Stimulated activated CD8-positive, alpha-beta memory T cell treated with anti-CD3 and anti-CD28 coated beads, Interleukin-7, amount 100 ng/mL, for 48 hours (primary cell): ENCODE data around the gene SLC45A3.
"Not testable (repeated sequence)": the region's sequence is repeated elsewhere in the genome, so short reads cannot be mapped to it uniquely, and the experiment has no call there.

ENCODE experiments used
- DNase-seq, 2 donors: peaks; one replicate each; pipeline ENCODE4 v3.0.0-alpha.2; 2020; ENCODE audit warnings: low read depth in 1 of 2; ENCODE audit errors: extremely low read depth in 1 of 2

Gene SLC45A3

GRCh38 chr1:205637854-205638468 is 42.3 kb downstream of the SLC45A3 start:
- no peak for DNase-seq

- DNase-seq: no peak
These were observed 43.6 kb downstream of the SLC45A3 start for GRCh38 chr1:205636732-205637131.

DNA sequence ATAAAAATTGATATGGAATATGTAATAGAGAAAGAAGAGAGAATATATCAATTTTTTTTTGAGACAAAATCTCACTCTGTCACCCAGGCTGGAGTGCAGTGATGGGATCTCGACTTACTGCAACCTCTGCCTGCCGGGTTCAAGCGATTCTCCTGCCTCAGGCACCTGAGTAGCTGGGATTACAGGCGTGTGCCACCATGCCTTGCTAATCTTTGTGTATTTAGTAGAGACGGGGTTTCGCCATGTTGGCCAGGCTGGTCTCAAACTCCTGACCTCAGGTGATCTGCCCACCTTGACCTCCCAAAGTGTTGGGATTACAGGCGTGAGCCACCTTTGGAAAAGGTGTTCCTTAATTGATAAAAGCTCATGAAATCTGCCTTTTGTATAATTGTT is 44.2 kb downstream of the SLC45A3 start:
- not testable (repeated sequence) for DNase-seq

DNA sequence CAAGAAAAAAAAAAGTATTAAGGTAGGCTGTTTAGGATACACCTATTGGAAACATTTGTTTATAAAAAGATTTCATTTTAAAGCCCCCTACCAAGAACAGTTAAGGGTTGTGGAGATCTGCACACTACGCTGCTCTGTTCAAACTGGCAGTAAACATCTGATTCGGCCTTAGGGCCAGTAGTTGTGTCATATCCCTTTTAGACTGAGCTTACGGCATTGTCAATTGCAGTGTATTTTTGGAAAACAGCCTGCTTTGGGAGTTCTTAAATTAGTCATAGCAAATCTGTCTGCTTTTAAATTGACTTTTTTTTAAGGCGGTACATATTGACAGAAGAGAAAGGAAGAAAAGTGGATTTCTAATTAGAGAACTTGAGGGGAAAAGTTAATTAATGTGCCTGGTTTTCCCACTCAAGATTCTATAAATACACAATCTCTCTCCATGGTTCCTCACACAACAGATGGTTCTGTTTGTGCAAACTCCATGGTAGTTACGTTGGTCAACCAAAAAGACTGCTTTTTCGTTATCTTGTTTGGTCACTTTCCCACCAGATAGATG is 46.8 kb downstream of the SLC45A3 start:
- no peak for DNase-seq

- DNase-seq: no peak
These were observed 47.6 kb downstream of the SLC45A3 start for GRCh38 chr1:205632669-205633169.

DNA sequence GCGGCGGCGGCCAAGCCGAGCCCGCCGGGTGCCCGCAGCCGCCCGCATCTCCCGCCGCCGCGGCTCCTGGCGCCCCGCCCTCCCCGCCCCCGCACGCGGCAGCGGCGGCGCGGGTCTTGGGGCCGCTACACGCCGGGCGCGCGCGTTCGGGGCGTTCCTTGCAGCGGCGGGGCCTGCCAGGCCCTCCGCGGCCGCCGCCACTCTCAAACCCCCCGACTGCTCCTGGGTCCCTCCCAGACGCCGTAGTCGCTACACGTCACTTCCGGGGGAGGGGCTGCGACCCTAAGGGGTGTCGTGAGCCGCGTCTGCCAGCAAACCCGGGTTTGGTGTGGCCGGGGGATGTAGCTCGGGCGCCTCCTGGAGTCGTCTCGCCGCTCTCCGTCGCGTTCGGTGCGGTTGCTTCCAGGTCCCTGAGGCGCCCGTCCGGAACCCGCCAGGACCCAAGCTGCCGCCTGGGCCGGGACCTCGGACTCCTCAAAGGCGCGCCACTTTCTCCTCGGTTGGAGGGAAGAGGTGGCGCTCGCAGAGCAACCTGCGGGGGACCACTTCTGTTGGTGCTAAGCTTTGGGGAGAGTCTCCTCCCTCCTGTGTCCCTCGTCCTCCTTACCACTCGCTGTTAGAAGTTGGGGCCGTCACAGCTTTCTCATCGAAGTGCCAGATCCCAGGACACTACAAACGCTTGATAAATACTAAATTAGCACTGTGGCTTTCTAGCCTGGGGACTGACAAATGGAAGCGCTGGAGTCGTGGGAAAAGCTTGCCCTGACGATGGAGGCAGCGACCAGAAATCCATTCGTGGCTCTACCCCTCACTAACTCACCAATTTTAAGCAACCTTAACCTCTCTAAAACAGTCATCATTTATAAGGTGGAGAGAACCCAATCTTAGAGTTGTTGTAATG is 48.3 kb downstream of the SLC45A3 start, which contains the start of gene ELK4:
ELK4 (minus strand) TSS at position 244 of the 901 bp plus-strand sequence. CDS start 8,129 bp downstream, outside the sequence.
- DNase-seq: peak; percentile 99

DNA sequence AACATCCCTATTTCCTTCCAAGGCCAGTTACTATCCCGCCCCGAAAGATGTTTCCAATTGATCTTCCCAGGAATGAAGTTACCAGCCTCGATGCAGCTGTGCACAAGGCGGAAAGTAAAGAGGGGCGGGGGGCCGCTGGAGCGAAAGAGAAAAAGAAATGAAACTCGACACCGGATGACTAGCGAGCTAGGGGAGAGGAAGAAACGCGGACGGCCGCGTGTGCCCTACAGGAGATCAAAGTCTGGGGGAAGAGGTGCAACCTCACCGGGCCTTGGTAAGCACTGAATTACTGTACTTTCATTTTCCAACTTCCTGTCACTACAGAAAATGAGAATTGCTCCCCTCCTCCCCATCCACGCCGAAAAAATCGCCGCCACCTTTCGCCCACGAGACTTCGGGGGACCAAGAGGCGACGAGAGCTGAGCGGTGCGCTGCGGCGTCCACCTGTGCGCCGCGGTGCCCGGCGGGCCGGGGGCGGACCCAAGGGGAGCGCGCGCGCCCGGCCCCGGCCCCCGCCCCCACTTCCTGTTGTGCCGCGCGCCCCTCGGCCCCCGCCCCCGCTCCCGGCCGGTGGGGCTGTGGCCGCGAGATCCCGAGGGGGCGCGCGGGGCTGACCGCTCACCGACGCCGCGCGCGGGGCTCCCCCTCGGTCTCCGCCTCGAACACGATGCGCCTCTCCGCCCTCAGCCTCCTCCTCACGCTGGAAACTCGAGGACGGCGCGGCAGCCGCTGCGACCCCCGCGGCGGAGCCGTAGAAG is 49.1 kb downstream of the SLC45A3 start:
- peak; percentile 65 to 78 for DNase-seq

DNA sequence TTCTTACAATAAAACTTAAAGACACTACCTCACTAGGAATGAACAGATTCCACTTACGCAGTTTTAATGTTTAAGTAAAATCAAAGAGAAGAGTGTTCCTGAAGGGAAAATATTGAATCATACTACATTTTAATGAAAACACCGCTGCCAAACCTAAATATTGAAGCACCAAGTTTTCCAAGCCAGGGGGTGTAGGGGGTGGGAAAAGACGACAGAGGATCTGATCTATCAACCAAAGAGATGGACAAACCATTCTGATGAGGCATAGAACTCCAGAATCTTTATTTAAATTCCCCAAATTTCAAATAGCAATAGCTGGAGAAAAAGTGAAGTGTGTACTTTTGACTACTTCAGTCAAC is 49.7 kb downstream of the SLC45A3 start:
- DNase-seq: no peak

DNA sequence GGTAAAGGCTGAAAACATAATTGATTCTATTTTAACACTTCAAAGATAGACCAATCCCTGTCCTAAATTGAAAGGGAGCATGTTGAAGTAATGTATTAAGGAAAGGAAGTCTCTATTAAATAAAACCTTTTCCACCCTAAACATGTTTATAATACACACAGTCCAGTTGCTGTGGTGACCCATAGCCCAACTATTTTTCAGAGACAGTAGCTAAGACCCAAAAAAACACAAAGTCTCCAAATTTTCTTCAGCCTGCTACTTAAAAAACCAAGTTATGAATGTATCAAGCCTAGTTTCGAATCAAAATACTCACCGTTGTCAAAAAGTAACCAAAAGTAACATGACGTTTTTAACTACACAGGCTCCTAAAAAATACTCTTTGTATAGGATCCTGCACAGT is 50.1 kb downstream of the SLC45A3 start:
- no peak for DNase-seq

DNA sequence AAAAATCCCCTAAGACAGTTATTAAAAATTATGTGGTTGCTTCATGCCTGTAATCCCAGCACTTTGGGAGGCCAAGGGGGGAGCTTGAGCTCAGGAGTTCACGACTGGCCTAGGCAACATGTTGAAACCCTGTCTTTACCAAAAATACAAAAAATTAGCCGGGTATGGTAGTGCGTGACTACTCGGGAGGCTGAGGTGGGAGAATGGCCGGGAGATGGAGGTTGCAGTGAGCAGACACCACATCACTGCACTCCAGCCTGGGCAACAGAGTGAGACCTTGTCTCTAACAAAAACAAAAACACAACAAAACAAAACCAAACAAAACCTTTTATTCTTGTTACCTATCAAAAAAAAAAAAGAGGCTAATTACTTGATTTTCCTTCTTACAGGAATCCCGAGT is 50.6 kb downstream of the SLC45A3 start:
- DNase-seq: no peak

DNA sequence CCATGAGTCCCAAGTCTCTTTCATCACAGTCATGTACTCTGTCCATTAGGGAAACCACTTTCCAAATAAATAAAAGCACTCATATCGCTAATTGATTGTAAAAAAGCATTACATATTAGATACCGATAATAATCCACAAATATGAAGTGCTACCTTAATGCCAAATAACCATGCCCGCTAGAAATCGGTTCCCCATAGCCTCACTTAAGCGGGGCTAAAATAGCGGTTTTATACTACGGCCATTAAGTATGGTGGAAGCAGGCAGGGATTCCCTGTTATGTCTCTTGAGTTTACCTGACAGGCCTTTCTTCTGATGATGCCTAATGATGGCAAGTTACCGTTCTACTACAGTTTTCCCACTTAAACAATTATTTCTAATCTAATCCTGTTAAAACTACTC is 52.4 kb downstream of the SLC45A3 start:
- DNase-seq: no peak

DNA sequence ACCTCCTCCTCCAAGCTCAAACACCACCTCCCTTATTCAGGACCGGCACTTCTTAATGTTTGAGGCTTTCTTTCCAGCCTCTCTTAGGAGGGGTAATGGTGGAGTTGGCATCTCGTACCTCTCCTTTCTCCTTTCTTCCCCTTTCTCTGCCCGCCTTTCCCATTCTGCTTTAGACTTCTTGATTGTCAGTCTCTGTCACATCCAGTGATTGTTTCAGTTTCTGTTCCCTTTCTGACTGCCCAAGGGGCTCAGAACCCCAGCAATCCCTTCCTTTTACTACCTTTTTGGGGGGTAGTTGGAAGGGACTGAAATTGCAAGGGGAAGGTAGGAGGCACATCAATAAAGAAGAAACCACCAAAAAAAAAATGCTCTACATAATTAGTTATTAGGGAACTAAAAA is 54.1 kb downstream of the SLC45A3 start:
- DNase-seq: no peak

GRCh38 chr1:205623646-205624045 is 56.7 kb downstream of the SLC45A3 start:
- no peak for DNase-seq

GRCh38 chr1:205620269-205620668 is 60.0 kb downstream of the SLC45A3 start:
- DNase-seq: no peak

GRCh38 chr1:205619376-205619775 is 60.9 kb downstream of the SLC45A3 start:
- DNase-seq: no peak

GRCh38 chr1:205616563-205617293 is 63.6 kb downstream of the SLC45A3 start:
- no peak for DNase-seq

DNA sequence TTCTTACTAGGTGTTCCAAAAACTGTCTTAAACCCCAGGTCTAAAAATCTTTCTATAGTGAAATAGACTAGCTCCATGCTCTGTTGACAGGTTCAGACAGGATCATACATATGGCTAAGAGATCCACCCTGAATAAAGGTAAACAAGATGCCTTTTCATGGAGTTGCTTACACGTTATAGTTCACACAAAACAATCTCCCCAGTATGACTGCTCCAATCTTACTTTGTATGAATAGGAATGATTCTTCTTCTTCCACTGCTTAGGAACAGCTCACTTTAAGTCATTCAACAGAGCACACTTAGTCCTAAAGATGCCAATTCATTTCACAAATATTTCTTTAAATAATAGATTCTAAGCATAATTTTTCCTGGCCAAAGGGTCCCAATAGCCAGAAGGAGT is 64.5 kb downstream of the SLC45A3 start:
- DNase-seq: no peak

- DNase-seq: no peak
These were observed 66.4 kb downstream of the SLC45A3 start for GRCh38 chr1:205613854-205614412.

GRCh38 chr1:205612556-205612955 is 67.8 kb downstream of the SLC45A3 start:
- no peak for DNase-seq

DNA sequence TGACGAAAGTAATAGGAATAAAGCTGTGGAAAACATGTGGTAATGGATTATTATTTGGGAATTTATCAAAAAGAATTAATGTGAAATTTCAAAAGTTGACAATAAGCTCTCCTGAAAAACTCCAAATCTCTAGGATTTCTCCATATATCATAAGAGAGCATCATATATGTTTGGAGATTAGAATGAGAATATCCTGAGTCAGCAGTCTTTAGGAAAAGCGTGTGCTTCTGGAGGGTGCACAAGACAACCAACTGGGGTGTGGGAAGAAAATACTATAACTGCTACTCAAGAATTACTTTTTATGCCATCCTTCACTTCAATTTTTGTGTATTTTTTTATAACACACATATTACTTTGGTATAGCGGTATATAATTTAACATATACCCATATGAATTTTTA is 68.2 kb downstream of the SLC45A3 start:
- no peak for DNase-seq
